Neural cell (in vitro differentiated cells): ENCODE data around the gene RTTN.

Experiments used
- EP300 ChIP-seq: fragments of 450-650 bp; conservative IDR thresholded peaks from 2 replicates; pipeline ENCODE4 v1.6.1; 2014; ENCODE audit warnings: antibody characterized with exemption, mild to moderate bottlenecking, moderate library complexity; ENCODE audit not compliant: poor library complexity, severe bottlenecking
- EZH2 ChIP-seq: fragments of 200-600, 300-800 bp; shearing (Covaris generic), sonication (generic); IDR thresholded peaks from 2 replicates; pipeline ENCODE4 v1.6.1; 2014; ENCODE audit warnings: antibody characterized with exemption, low read length, borderline replicate concordance, mild to moderate bottlenecking; ENCODE audit not compliant: insufficient read depth, poor library complexity, severe bottlenecking
- MXI1 ChIP-seq: fragments of 450-650 bp; conservative IDR thresholded peaks from 2 replicates; pipeline ENCODE4 v1.6.1; 2014; ENCODE audit warnings: antibody characterized with exemption, mild to moderate bottlenecking; ENCODE audit not compliant: poor library complexity, severe bottlenecking
- POLR2AphosphoS5 ChIP-seq: IDR thresholded peaks from 2 replicates; pipeline ENCODE4 v1.6.1; 2012
- RAD21 ChIP-seq: fragments of 450-650 bp; conservative IDR thresholded peaks from 2 replicates; pipeline ENCODE4 v1.6.1; 2014; ENCODE audit warnings: antibody characterized with exemption, mild to moderate bottlenecking, moderate library complexity
- SMC3 ChIP-seq: fragments of 450-650 bp; conservative IDR thresholded peaks from 2 replicates; pipeline ENCODE4 v1.6.1; 2014; ENCODE audit warnings: antibody characterized with exemption, mild to moderate bottlenecking, moderate library complexity; ENCODE audit not compliant: poor library complexity
- TAF1 ChIP-seq: IDR thresholded peaks from 2 replicates; pipeline ENCODE4 v1.6.1; 2012; ENCODE audit warnings: low read depth
- TF ChIP-seq, protein P1 (sequence below): fragments of 450-650 bp; IDR thresholded peaks from 2 replicates; pipeline ENCODE4 v1.5.1; 2014; ENCODE audit warnings: antibody characterized with exemption, mild to moderate bottlenecking, moderate library complexity; ENCODE audit not compliant: poor library complexity, severe bottlenecking
- TF ChIP-seq, protein P2 (sequence below): IDR thresholded peaks from 2 replicates; pipeline ENCODE4 v1.6.1; 2012; ENCODE audit warnings: borderline replicate concordance

DNA sequence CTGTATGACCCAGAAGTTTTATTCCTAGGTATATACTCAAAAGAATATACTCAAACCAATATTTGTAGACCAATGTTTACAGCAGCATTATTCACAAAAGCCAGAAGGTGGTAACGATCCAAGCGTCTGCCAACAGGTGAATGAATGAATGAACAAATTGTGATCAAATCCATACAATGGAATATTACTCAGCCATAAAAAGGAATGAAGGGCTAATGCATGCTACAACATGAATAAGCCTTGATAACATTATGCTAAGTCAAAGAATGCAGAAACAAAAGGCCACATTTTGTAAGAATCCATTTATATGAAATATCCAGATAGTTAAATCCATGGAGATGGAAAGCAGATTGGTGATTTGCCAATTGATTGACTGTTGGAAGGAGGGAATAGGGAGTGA, 252.3 kb downstream of the RTTN start:
- TF ChIP-seq, protein P1, sequence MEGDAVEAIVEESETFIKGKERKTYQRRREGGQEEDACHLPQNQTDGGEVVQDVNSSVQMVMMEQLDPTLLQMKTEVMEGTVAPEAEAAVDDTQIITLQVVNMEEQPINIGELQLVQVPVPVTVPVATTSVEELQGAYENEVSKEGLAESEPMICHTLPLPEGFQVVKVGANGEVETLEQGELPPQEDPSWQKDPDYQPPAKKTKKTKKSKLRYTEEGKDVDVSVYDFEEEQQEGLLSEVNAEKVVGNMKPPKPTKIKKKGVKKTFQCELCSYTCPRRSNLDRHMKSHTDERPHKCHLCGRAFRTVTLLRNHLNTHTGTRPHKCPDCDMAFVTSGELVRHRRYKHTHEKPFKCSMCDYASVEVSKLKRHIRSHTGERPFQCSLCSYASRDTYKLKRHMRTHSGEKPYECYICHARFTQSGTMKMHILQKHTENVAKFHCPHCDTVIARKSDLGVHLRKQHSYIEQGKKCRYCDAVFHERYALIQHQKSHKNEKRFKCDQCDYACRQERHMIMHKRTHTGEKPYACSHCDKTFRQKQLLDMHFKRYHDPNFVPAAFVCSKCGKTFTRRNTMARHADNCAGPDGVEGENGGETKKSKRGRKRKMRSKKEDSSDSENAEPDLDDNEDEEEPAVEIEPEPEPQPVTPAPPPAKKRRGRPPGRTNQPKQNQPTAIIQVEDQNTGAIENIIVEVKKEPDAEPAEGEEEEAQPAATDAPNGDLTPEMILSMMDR, result no peak
- TF ChIP-seq TAF1 (no peak), EZH2 (no peak), RAD21 (no peak), POLR2AphosphoS5 (no peak), SMC3 (no peak), EP300 (no peak), MXI1 (no peak)
- TF ChIP-seq, protein P2, sequence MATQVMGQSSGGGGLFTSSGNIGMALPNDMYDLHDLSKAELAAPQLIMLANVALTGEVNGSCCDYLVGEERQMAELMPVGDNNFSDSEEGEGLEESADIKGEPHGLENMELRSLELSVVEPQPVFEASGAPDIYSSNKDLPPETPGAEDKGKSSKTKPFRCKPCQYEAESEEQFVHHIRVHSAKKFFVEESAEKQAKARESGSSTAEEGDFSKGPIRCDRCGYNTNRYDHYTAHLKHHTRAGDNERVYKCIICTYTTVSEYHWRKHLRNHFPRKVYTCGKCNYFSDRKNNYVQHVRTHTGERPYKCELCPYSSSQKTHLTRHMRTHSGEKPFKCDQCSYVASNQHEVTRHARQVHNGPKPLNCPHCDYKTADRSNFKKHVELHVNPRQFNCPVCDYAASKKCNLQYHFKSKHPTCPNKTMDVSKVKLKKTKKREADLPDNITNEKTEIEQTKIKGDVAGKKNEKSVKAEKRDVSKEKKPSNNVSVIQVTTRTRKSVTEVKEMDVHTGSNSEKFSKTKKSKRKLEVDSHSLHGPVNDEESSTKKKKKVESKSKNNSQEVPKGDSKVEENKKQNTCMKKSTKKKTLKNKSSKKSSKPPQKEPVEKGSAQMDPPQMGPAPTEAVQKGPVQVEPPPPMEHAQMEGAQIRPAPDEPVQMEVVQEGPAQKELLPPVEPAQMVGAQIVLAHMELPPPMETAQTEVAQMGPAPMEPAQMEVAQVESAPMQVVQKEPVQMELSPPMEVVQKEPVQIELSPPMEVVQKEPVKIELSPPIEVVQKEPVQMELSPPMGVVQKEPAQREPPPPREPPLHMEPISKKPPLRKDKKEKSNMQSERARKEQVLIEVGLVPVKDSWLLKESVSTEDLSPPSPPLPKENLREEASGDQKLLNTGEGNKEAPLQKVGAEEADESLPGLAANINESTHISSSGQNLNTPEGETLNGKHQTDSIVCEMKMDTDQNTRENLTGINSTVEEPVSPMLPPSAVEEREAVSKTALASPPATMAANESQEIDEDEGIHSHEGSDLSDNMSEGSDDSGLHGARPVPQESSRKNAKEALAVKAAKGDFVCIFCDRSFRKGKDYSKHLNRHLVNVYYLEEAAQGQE, result no peak
